Measurements from ENCODE around the gene TADA1.

DNA sequence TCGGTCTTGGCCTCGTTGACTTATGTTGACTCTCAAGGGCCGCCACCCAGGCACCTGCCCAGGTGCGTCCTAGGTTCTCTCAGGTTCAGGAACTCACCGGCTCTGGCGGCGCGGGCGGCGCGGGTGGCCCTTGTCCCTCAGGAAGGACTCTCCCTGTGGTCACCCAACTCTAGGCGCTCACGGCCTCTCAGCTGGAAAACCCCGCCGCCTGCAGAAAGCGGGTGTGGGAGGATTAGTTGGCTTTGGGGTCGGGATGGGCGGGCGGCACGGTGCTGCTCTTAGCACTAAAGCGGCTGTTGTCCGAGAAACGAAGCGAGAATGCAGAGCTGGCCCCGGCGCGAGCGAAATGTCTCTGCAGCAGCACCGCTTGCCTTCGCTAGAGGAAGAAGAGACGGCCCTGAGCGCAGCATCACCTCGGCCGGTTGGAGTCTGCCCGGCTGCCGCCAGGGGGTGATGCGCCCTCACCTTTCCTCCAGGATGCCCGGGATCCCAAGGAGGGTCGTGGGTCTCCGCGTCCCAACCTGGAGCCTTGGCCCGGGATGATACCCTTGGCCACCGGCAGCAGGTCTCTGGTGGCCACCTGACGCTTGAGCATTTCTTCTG, 8.1 kb upstream of the TADA1 start:
- TF ChIP-seq TAF1 (IDR thresholded peaks at IDR 0.05; ENCODE audit: borderline replicate concordance, low read depth, low read length) (no peak), POLR2A (IDR thresholded peaks at IDR 0.05; ENCODE audit: low read depth, low read length) (no peak), POLR2AphosphoS5 (IDR thresholded peaks at IDR 0.05; ENCODE audit: low read depth, low read length) (no peak)
